ENCODE data around the gene NETO1. TPM values are rescaled to one million over a fixed set of nuclear protein-coding genes. Genes with fewer than 3 reads are reported as not detected.

The NETO1 gene
- total and polyA plus RNA-seq, 2 of the 13 experiments (the other 11 are each of a cell fraction or from before 2014, with no cell fraction given) = not detected

GRCh38 chr18:72704202-72704601 is 163.6 kb downstream of the NETO1 start (continued):
- TF ChIP-seq PRDM4 (CRISPR knock-in tag; IDR thresholded peaks at IDR 0.05; ENCODE audit: borderline replicate concordance) = no peak
- no peak for TF ChIP-seq HINFP (CRISPR knock-in tag; IDR thresholded peaks at IDR 0.05; ENCODE audit: low read depth)
- TF ChIP-seq PRDM15 (CRISPR knock-in tag; IDR thresholded peaks at IDR 0.05) = no peak
- no peak for TF ChIP-seq HNF4A (CRISPR knock-in tag; IDR thresholded peaks at IDR 0.05)
- TF ChIP-seq KIAA2018 (CRISPR knock-in tag; IDR thresholded peaks at IDR 0.05; ENCODE audit: borderline replicate concordance) = no peak
- TF ChIP-seq ZNF605 (CRISPR knock-in tag; IDR thresholded peaks at IDR 0.05) = no peak
- TF ChIP-seq ZNF615 (CRISPR knock-in tag; IDR thresholded peaks at IDR 0.05; ENCODE audit: borderline replicate concordance) = no peak
- TF ChIP-seq ZNF598 (CRISPR knock-in tag; IDR thresholded peaks at IDR 0.05; ENCODE audit: borderline replicate concordance) = no peak

All from HepG2 (cell line).